ENCODE measurements around the gene LRBA. TPM values are rescaled to one million over a fixed set of nuclear protein-coding genes. Genes with fewer than 3 reads are reported as not detected.

The LRBA gene
- total RNA-seq, 1 donor from 2014 or later: 39.9 TPM

GRCh38 chr4:150771382-150771781 is 243.7 kb downstream of the LRBA start:
- Histone ChIP-seq H3K36me3 (no peaks in the 10 kb centered on the region), H3K4me1 (no peaks in the 10 kb centered on the region), H3K4me3 (no peak overlapping the region), H3K27ac (no peak overlapping the region), H3K9me3 (no peaks in the 10 kb centered on the region), H3K27me3 (no peaks in the 10 kb centered on the region)
- ATAC-seq (no peak), DNase-seq (no peak)
- TF ChIP-seq CTCF (IDR thresholded peaks at IDR 0.05): no peak
- intact Hi-C loops (cut with DNase I): no loop called here

GRCh38 chr4:150769845-150770244 is 245.2 kb downstream of the LRBA start:
- no peak for TF ChIP-seq CTCF (IDR thresholded peaks at IDR 0.05)
- Histone ChIP-seq H3K36me3 (no peaks in the 10 kb centered on the region), H3K9me3 (no peaks in the 10 kb centered on the region), H3K4me1 (no peaks in the 10 kb centered on the region), H3K27me3 (no peaks in the 10 kb centered on the region), H3K27ac (no peak overlapping the region), H3K4me3 (no peak overlapping the region)
- DNase-seq (no peak), ATAC-seq (no peak)
- intact Hi-C loops (cut with DNase I): no loop called here

- no peak for ATAC-seq
These were observed 245.8 kb downstream of the LRBA start for GRCh38 chr4:150769248-150769647.

GRCh38 chr4:150768497-150768896 is 246.6 kb downstream of the LRBA start:
- ATAC-seq: no peak
- H3K27me3 ChIP-seq: no peaks in the 10 kb centered on the region
- no peak for TF ChIP-seq CTCF (IDR thresholded peaks at IDR 0.05)
- no peak for DNase-seq
- intact Hi-C loops (cut with DNase I): no loop called here
- no peak overlapping the region for H3K27ac ChIP-seq
- H3K4me3 ChIP-seq: no peak overlapping the region
- no peaks in the 10 kb centered on the region for H3K36me3 ChIP-seq
- H3K4me1 ChIP-seq: no peaks in the 10 kb centered on the region
- H3K9me3 ChIP-seq: no peaks in the 10 kb centered on the region

More at GRCh38 chr4:150769248-150769647, 245.8 kb downstream of the LRBA start:
- H3K36me3 ChIP-seq: no peaks in the 10 kb centered on the region
- no peak overlapping the region for H3K4me3 ChIP-seq
- no peak overlapping the region for H3K27ac ChIP-seq
- no peak for TF ChIP-seq CTCF (IDR thresholded peaks at IDR 0.05)
- no peaks in the 10 kb centered on the region for H3K27me3 ChIP-seq
- no peaks in the 10 kb centered on the region for H3K9me3 ChIP-seq
- no peak for DNase-seq
- no peaks in the 10 kb centered on the region for H3K4me1 ChIP-seq
- intact Hi-C loops (cut with DNase I): no loop called here

- no peaks in the 10 kb centered on the region for H3K9me3 ChIP-seq
- H3K4me3 ChIP-seq: no peak overlapping the region
- DNase-seq: no peak
- TF ChIP-seq CTCF (IDR thresholded peaks at IDR 0.05): no peak
- no peak for ATAC-seq
- H3K4me1 ChIP-seq: no peaks in the 10 kb centered on the region
- intact Hi-C loops (cut with DNase I): no loop called here
- no peak overlapping the region for H3K27ac ChIP-seq
- no peaks in the 10 kb centered on the region for H3K27me3 ChIP-seq
- H3K36me3 ChIP-seq: no peaks in the 10 kb centered on the region
These were observed 249.9 kb downstream of the LRBA start for GRCh38 chr4:150765216-150765615.

- H3K27me3 ChIP-seq: no peaks in the 10 kb centered on the region
- no peak for DNase-seq
- no peaks in the 10 kb centered on the region for H3K4me1 ChIP-seq
- H3K36me3 ChIP-seq: no peaks in the 10 kb centered on the region
- intact Hi-C loops (cut with DNase I): no loop called here
- no peak overlapping the region for H3K4me3 ChIP-seq
- H3K27ac ChIP-seq: no peak overlapping the region
- H3K9me3 ChIP-seq: no peaks in the 10 kb centered on the region
- no peak for TF ChIP-seq CTCF (IDR thresholded peaks at IDR 0.05)
- no peak for ATAC-seq
These were observed 263.4 kb downstream of the LRBA start for GRCh38 chr4:150751648-150752047.
